ENCODE measurements around the gene ZDHHC14.
A peak's percentile ranks its signal among the peaks of the same experiment; 100 is the strongest.

The ZDHHC14 gene

DNA sequence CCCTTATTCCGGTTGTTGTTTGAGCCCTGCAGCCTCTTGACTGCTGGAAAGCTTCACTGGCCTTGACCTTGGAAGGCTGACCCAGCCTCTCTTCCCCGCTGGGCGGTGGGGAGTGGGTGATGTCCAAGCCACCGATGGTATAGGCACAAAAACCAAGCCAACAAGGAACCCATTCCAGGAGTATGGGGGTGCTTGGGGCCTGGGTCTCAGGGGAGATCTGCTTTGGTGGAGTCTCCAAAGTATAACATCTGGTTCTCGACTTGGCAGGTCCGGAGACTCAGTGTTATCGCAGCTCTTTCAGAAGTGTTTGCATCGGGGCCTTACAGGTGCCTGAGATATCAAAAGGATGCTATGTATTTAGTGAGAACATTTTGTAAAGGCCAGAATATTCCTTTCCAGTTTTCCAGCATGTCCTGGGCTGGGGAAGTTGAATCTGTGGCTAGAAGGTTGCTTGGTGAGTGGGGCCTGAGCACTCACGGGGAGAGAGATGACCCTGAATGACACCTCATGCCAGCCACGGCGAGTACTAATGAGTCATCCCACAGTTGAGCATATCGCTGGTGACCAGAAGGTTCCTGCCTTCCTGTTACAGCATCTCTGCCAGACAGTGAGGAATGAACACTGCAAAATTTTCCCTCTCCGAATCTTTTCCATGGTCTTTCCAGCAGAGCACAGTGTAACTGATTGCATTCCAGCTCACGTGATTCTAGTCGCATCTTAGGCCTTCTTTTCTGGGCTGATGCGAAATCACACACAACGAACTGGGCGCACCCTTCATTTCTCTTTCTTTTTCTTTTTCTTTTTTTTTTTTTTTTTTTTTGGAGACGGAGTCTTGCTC lies 133.9 kb downstream of the ZDHHC14 start:
- no peak overlapping the region for H3K4me3 Mint-ChIP-seq
- no peak overlapping the region for H3K27ac Mint-ChIP-seq
- peaks cover 10% of the 10 kb centered on the region for H3K4me1 Mint-ChIP-seq (ENCODE audit: low read depth)

GRCh38 chr6:157516319-157517026 lies 135.5 kb downstream of the ZDHHC14 start:
- H3K9me3 Mint-ChIP-seq = no peaks in the 10 kb centered on the region
- no peaks in the 10 kb centered on the region for H3K36me3 Mint-ChIP-seq (ENCODE audit: low read depth)
- no peak overlapping the region for H3K27ac Mint-ChIP-seq
- H3K4me1 Mint-ChIP-seq (ENCODE audit: low read depth) = peaks cover 4% of the 10 kb centered on the region
- H3K4me3 Mint-ChIP-seq = no peak overlapping the region
- no peak for DNase-seq (ENCODE audit: low spot score)
- no peaks in the 10 kb centered on the region for H3K27me3 Mint-ChIP-seq (ENCODE audit: low read depth)

More for the DNA sequence above, 133.9 kb downstream of the ZDHHC14 start:
- peaks cover 2% of the 10 kb centered on the region for H3K36me3 Mint-ChIP-seq (ENCODE audit: low read depth)
- no peaks in the 10 kb centered on the region for H3K9me3 Mint-ChIP-seq
- H3K27me3 Mint-ChIP-seq (ENCODE audit: low read depth) = no peaks in the 10 kb centered on the region
- no peak for DNase-seq (ENCODE audit: low spot score)

- Mint-ChIP-seq H3K9me3 (no peaks in the 10 kb centered on the region), H3K27me3 (ENCODE audit: low read depth) (no peaks in the 10 kb centered on the region), H3K4me1 (ENCODE audit: low read depth) (peaks cover 3% of the 10 kb centered on the region), H3K36me3 (ENCODE audit: low read depth) (no peaks in the 10 kb centered on the region), H3K27ac (no peak overlapping the region), H3K4me3 (no peak overlapping the region)
- DNase-seq (ENCODE audit: low spot score) = no peak
Observed at GRCh38 chr6:157517601-157518359, 136.8 kb downstream of the ZDHHC14 start.

GRCh38 chr6:157518397-157519250 lies 137.6 kb downstream of the ZDHHC14 start:
- no peak overlapping the region for H3K27ac Mint-ChIP-seq
- no peaks in the 10 kb centered on the region for H3K36me3 Mint-ChIP-seq (ENCODE audit: low read depth)
- H3K4me3 Mint-ChIP-seq = no peak overlapping the region
- H3K27me3 Mint-ChIP-seq (ENCODE audit: low read depth) = no peaks in the 10 kb centered on the region
- peaks cover 5% of the 10 kb centered on the region for H3K4me1 Mint-ChIP-seq (ENCODE audit: low read depth)
- H3K9me3 Mint-ChIP-seq = no peaks in the 10 kb centered on the region
- no peak for DNase-seq (ENCODE audit: low spot score)

GRCh38 chr6:157519255-157520116 lies 138.5 kb downstream of the ZDHHC14 start:
- no peak for DNase-seq (ENCODE audit: low spot score)
- peaks cover 2% of the 10 kb centered on the region for H3K36me3 Mint-ChIP-seq (ENCODE audit: low read depth)
- no peaks in the 10 kb centered on the region for H3K27me3 Mint-ChIP-seq (ENCODE audit: low read depth)
- H3K4me3 Mint-ChIP-seq = no peak overlapping the region
- no peak overlapping the region for H3K27ac Mint-ChIP-seq
- H3K9me3 Mint-ChIP-seq = no peaks in the 10 kb centered on the region
- H3K4me1 Mint-ChIP-seq (ENCODE audit: low read depth) = peaks cover 5% of the 10 kb centered on the region

GRCh38 chr6:157520117-157520406 lies 139.1 kb downstream of the ZDHHC14 start:
- Mint-ChIP-seq H3K27ac (no peak overlapping the region), H3K27me3 (ENCODE audit: low read depth) (no peaks in the 10 kb centered on the region), H3K4me3 (no peak overlapping the region), H3K36me3 (ENCODE audit: low read depth) (peaks cover 3% of the 10 kb centered on the region), H3K9me3 (no peaks in the 10 kb centered on the region), H3K4me1 (ENCODE audit: low read depth) (peaks cover 5% of the 10 kb centered on the region)
- no peak for DNase-seq (ENCODE audit: low spot score)

- peaks cover 6% of the 10 kb centered on the region for H3K4me1 Mint-ChIP-seq (ENCODE audit: low read depth)
- no peak overlapping the region for H3K27ac Mint-ChIP-seq
- no peak for DNase-seq (ENCODE audit: low spot score)
- H3K9me3 Mint-ChIP-seq = peaks cover 2% of the 10 kb centered on the region
- peaks cover 4% of the 10 kb centered on the region for H3K36me3 Mint-ChIP-seq (ENCODE audit: low read depth)
- H3K4me3 Mint-ChIP-seq = no peak overlapping the region
- no peaks in the 10 kb centered on the region for H3K27me3 Mint-ChIP-seq (ENCODE audit: low read depth)
Observed at GRCh38 chr6:157520596-157521361, 139.8 kb downstream of the ZDHHC14 start.

DNA sequence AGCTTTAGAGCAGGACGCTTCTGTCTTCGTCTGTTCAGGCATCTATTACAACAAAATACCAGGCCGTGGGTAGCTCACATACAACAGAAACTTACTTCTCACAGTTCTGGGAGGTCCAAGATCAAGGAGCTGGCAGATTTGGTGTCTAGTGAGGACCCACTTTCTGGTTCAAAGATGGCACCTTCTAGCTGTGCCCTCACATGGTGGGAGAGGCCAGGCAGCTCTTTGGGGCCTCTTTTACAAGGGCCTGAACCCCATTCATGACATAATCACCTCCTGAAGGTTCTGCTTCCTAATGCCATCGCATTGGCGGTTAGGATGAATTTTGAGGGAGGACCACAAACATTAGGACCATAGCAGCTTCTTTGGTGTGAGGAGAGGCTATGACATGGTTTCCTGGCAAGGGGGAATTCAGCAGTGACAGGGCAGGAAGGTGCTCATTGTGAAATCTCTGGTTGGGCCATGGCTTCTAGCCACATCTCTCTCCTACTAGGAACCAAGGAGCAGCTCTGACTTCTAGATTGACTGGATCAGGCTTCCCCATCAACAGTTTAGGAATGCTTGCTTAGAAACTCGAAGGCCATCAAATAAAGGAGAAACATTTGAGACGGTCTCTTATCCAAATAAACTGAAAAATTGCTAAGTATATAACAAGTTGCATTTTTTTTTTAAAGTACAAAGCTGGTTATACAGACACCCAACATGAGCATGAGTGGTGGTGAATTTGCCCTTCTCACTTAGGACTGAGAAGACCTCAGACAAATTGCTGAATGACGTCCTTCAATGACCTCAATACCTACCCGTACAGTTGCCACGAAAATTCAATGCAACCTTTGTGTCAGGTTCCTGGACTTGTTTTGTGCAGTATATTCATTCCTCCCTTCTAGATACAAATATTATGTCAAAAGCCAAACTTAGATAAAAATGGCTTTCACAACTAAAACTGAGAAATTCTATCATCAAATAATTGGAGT lies 140.7 kb downstream of the ZDHHC14 start:
- H3K27ac Mint-ChIP-seq = no peak overlapping the region
- no peak overlapping the region for H3K4me3 Mint-ChIP-seq
- DNase-seq (ENCODE audit: low spot score) = no peak
- H3K36me3 Mint-ChIP-seq (ENCODE audit: low read depth) = peaks cover 7% of the 10 kb centered on the region
- H3K4me1 Mint-ChIP-seq (ENCODE audit: low read depth) = peaks cover 13% of the 10 kb centered on the region
- no peaks in the 10 kb centered on the region for H3K27me3 Mint-ChIP-seq (ENCODE audit: low read depth)
- peaks cover 4% of the 10 kb centered on the region for H3K9me3 Mint-ChIP-seq

DNA sequence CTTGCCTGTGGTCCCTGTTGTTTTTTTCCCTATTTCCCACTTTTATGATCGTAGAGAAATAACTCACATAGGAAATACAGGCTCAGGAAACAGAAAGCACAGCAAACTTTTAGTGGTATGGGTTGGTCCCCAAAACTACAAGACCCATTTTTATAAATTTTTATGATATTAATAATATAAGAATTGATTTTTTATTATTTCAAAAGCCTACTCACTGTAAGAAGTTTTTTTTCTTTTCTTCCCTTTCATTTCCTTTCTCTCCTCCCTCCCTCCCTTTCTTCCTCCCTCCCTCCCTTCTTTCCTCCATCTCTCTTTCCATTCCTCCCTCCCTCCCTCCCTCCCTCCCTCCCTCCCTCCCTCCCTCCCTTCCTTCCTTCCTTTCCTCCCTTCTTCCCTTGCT lies 141.5 kb downstream of the ZDHHC14 start:
- Mint-ChIP-seq H3K9me3 (peaks cover 8% of the 10 kb centered on the region), H3K36me3 (ENCODE audit: low read depth) (peaks cover 9% of the 10 kb centered on the region), H3K4me3 (no peak overlapping the region), H3K27me3 (ENCODE audit: low read depth) (no peaks in the 10 kb centered on the region), H3K27ac (peak overlapping the region; percentile 66), H3K4me1 (ENCODE audit: low read depth) (peaks cover 22% of the 10 kb centered on the region)
- no peak for DNase-seq (ENCODE audit: low spot score)

DNA sequence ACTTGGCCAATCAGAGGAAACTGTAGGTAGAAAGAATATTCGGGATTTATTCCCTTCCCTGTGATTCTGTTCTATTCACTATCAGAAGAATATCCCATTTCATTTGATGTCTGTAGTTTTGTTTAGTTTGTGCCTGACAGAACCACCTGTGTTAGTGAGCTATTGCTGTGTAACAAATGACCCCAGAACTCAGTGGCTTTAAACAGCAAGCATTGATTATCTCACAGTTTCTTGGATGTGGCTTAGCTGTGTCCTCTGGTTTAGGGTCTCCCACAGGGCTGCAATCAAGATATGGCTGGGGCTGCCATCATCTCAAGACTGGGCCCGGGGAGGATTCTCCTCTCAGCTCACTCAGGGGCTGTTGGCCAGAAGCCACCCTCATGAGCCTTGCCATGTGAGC lies 143.7 kb downstream of the ZDHHC14 start:
- DNase-seq (ENCODE audit: low spot score) = no peak
- Mint-ChIP-seq H3K4me1 (ENCODE audit: low read depth) (peaks cover 31% of the 10 kb centered on the region), H3K27ac (no peak overlapping the region), H3K27me3 (ENCODE audit: low read depth) (no peaks in the 10 kb centered on the region), H3K36me3 (ENCODE audit: low read depth) (peaks cover 17% of the 10 kb centered on the region), H3K9me3 (peaks cover 12% of the 10 kb centered on the region), H3K4me3 (no peak overlapping the region)

DNA sequence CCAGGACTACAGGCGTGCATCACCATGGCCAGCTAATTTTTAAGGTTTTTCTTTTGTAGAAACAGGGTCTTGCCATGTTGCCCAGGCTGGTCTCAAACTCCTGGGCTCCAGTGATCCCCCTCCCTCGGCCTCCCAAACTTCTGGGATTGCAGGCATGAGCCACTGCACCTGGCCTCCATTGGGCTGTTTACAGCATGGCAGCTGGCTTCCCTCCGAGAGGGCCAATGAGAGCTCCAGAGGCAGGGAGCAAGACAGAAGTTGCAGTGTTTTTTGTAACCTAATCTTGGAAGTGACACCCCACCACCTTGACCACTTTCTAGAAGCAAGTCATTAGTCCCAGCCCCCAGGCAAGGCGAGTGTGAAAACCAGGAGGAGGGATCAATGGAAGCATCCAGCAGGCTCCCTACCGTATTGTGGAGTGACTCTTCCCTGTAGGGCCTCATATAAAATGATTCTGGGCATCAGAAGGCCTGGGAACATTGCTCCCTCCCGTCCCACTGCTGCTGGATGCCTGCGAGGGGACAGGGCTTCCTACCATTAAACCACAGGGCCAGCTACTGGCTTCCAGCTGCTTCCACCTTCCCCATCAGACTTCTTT lies 144.4 kb downstream of the ZDHHC14 start:
- peaks cover 17% of the 10 kb centered on the region for H3K36me3 Mint-ChIP-seq (ENCODE audit: low read depth)

More for the DNA sequence above, 144.4 kb downstream of the ZDHHC14 start:
- DNase-seq (ENCODE audit: low spot score) = no peak
- H3K9me3 Mint-ChIP-seq = peaks cover 12% of the 10 kb centered on the region
- no peaks in the 10 kb centered on the region for H3K27me3 Mint-ChIP-seq (ENCODE audit: low read depth)
- no peak overlapping the region for H3K4me3 Mint-ChIP-seq
- H3K27ac Mint-ChIP-seq = no peak overlapping the region
- H3K4me1 Mint-ChIP-seq (ENCODE audit: low read depth) = peaks cover 34% of the 10 kb centered on the region
